GM12892 (cell line): ENCODE data around the gene NCAPG2.

Source experiments
- POLR2A ChIP-seq: IDR thresholded peaks from 2 replicates; pipeline ENCODE4 v1.6.1; 2011; ENCODE audit warnings: low read depth, low read length, control low read depth
- TAF1 ChIP-seq: IDR thresholded peaks from 2 replicates; pipeline ENCODE4 v1.6.1; 2011; ENCODE audit warnings: low read depth, mild to moderate bottlenecking, control low read depth, low read length, borderline replicate concordance

- TF ChIP-seq POLR2A = no peak
- TF ChIP-seq TAF1 = no peak
These were observed 6.1 kb upstream of the NCAPG2 start for GRCh38 chr7:158710651-158711102.
